WI38 (cell line): ENCODE measurements around the gene RIN3.

Experiments
- H3K4me3 ChIP-seq: 2 replicates; pipeline ENCODE4 v1.5.1; 2011; ENCODE audit warnings: low read depth, mild to moderate bottlenecking, control low read depth, low read length
- TF ChIP-seq, protein P1 (sequence below): IDR thresholded peaks from 2 replicates; pipeline ENCODE4 v1.5.1; 2012; ENCODE audit warnings: low read depth, mild to moderate bottlenecking, control low read depth, low read length

The RIN3 gene

DNA sequence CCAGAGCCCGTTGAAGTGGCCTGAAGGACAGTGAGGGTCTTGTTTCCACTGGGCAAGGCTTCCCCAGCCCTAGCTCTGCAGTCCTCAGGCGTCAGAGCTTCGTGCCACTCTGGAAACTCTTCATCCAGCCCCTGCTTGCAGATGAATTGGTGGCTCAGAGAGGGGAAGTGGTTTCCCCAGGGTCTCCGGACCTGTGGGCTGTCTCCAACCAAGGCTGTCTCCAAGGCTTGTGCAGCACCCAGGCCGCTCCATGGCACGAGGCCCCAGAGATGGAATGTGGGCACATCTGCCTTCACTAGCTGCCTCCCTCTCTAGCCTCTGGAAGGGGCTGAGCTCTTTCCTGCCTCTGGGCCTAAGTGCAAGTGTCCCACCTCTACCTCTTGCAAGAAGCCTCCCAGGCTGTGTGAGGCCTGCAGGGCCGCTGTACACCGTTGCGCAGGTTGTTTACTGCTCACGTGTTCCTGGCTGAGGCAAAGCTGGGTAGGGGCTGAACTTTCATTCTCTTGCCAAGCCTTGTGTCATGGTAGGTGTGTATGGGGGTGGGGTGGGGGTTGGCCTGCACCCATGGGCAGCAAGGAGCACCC lies 11.1 kb downstream of the RIN3 start:
- no peak overlapping the region for H3K4me3 ChIP-seq
- TF ChIP-seq, protein P1, sequence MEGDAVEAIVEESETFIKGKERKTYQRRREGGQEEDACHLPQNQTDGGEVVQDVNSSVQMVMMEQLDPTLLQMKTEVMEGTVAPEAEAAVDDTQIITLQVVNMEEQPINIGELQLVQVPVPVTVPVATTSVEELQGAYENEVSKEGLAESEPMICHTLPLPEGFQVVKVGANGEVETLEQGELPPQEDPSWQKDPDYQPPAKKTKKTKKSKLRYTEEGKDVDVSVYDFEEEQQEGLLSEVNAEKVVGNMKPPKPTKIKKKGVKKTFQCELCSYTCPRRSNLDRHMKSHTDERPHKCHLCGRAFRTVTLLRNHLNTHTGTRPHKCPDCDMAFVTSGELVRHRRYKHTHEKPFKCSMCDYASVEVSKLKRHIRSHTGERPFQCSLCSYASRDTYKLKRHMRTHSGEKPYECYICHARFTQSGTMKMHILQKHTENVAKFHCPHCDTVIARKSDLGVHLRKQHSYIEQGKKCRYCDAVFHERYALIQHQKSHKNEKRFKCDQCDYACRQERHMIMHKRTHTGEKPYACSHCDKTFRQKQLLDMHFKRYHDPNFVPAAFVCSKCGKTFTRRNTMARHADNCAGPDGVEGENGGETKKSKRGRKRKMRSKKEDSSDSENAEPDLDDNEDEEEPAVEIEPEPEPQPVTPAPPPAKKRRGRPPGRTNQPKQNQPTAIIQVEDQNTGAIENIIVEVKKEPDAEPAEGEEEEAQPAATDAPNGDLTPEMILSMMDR: no peak

DNA sequence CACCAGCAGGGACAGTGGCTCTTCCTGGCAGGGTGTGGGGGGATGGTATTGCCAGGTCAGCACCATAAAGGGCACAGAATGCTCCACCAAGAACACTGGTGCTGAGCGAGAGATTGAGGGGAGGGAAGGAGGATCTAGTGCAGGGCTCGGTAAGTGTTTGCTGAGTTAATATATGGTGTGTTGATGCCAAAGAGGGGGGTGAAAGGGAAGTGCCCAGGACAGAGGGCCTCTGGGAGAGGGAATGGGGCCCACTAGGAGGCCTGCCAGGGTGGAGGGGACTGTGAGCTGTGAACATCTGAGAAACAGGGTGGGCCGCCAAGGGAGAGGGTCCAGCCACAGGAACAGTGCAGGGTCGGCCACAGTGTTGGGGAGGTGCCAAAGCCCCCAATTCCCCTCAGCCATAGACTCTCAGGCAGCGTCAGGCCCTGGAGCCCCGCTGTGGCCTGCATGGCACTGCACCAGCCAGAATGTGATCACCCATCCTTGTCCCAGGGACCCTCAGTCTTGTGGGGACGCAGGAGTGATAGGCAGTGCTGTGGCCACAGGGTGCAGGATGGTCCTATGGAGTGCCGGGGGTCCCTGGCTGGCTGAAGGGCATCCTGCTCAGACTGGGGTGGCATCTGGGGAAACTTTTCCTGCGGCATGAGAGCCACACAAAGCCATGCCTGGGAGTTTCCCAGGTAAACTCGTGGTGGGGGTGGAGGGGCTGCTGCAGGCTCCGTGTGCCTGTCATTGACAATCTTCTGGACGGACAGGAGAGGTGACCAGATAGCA lies 11.9 kb downstream of the RIN3 start:
- TF ChIP-seq, protein P1: no peak
- H3K4me3 ChIP-seq: no peak overlapping the region

DNA sequence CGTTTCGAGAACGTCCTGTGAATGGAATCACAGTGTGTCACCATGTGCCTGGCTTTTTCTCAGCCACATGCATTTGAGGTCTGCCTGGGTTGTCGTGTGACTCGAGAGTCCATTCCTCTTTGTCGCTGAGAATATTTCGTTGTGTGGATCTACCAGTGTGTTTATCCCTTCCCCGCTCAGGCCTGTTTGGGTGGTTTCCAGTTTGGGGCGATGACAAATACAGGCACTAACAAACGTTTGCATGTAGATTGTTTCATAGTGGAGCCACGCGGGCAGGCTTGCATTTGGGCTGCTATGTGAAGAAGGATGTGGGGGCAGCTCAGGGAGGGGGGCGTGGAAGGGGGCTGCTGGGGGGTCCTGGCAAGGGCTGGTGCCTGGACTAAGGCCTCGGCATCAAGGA lies 14.1 kb downstream of the RIN3 start:
- TF ChIP-seq, protein P1: no peak
- no peak overlapping the region for H3K4me3 ChIP-seq

DNA sequence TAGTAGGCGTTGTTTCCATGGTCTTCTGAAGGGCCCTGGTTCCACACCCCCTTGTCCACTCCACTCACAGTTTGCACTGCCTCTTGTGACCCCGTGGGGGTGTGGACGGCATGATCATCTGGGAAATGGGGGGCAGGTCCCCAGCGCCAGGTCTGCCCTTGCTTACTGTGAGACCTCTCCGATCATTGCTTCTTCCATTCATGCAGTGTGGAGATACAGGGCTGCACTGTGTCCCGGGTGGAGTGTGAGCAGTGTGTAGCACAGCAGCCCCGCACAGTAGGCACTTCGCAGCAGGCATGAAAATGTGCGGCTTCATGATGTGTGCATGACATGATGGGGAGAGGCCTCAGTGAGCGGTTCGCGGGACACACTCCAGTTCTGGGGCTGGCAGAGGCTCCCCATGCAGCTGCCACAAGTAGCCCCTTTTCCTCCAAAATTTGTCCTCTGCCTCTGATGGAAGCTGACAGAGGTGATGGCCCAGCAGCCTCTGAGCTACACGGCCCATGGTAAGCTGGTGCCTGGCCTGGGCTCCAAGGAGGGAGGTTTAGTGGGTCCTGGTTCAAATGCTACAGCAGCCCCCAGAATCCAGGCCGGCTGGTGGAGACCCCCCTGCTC lies 15.0 kb downstream of the RIN3 start:
- H3K4me3 ChIP-seq: no peak overlapping the region
- TF ChIP-seq, protein P1: no peak

DNA sequence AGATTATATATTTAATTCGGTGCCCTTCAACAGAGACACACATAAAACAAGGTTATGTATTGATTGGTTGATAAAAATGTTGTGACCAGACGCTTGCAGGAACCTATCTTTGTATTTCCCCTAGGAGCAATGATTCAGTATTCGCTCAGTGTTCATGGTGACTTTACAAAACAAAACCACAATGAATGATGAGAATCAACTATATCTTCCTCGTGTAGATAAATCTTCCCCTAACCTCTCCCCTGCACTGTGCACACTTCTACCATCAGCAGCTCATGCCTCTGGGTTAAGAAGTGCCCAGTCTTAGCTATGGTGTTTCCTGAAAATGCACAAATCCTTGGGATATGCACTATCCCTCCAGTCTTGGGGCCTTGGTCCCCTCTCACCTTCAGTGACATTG lies 16.3 kb downstream of the RIN3 start:
- TF ChIP-seq, protein P1: no peak
- no peak overlapping the region for H3K4me3 ChIP-seq

DNA sequence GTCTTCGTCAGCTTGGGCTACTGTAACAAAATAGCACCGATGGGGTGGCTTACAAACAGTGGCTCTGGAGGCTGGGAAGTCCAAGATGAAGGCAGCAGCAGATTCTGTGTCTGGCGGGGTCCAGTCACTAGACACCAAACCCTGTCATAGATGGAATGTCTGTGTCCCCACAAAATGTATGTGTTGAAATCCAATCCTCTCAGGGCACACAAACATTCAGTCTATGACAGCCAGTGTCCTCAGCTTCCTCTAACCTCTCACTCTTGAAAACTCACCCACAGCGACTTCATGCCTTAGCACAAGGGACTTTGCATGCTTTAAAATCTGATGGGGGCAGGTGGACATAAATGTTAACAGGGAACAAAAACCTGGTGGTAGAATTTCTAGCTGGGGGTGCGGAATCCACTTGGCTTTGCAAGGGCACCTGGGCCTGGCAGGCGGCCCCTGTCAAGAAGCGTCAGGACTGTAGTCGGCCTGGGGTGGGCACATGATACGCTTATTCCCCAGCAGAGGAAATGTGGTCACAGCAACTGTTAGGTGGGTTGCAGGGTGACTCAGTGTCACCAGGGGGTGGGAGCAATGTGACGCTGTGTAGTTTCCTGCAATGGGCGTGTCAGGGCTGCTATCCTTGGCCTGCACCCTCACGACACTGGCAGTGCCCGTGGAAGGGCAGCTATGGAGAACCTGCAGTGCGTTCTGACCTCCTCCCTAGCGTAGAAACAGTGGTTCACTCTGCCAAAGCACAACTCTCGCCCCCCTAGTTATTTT lies 17.7 kb downstream of the RIN3 start:
- TF ChIP-seq, protein P1: no peak

More for the DNA sequence above, 17.7 kb downstream of the RIN3 start:
- H3K4me3 ChIP-seq: no peak overlapping the region
